IgD-negative memory B cell (primary cell): ENCODE data around the gene LPAR1. TPM values are rescaled to one million over a fixed set of nuclear protein-coding genes. Genes with fewer than 3 reads are reported as not detected.
"Not testable (repeated sequence)": the region's sequence is repeated elsewhere in the genome, so short reads cannot be mapped to it uniquely, and the experiment has no call there.

ENCODE experiments used
- H3K27ac Mint-ChIP-seq, 3 donors: one replicate each; pipeline ENCODE4 v1.8.0; 2020 to 2022; ENCODE audit warnings: mild to moderate bottlenecking in 3 of 3, mixed read lengths in 3 of 3, moderate library complexity in 1 of 3
- H3K27me3 Mint-ChIP-seq: one replicate; pipeline ENCODE4 v1.8.0; 2021; ENCODE audit warnings: mixed read lengths
- H3K36me3 Mint-ChIP-seq: one replicate; pipeline ENCODE4 v1.8.0; 2020; ENCODE audit warnings: mild to moderate bottlenecking, mixed read lengths
- H3K4me1 Mint-ChIP-seq, 3 donors: one replicate each; pipeline ENCODE4 v1.8.0; 2020 to 2022; ENCODE audit warnings: mixed read lengths in 3 of 3, mild to moderate bottlenecking in 1 of 3
- H3K4me3 Mint-ChIP-seq, 4 donors: one replicate each; pipeline ENCODE4 v1.8.0; 2020 to 2022; ENCODE audit warnings: mild to moderate bottlenecking in 4 of 4, mixed read lengths in 4 of 4, moderate library complexity in 3 of 4
- H3K9me3 Mint-ChIP-seq, 3 donors: one replicate each; pipeline ENCODE4 v1.8.0; 2020 to 2021; ENCODE audit warnings: mixed read lengths in 3 of 3, mild to moderate bottlenecking in 1 of 3
- polyA plus RNA-seq: library from polyadenylated mRNA; unstranded; fragments of 300-500 nt; fragmentation: Illumina TruSeq; gene quantifications from one replicate; pipeline ENCODE4 v1.2.3, GENCODE V29; 2021

The LPAR1 gene
- polyA plus RNA-seq, 1 donor from 2014 or later = not detected

GRCh38 chr9:110846215-110846614 is 192.1 kb downstream of the LPAR1 start:
- H3K27ac Mint-ChIP-seq = no peak overlapping the region

GRCh38 chr9:110844121-110844520 is 194.1 kb downstream of the LPAR1 start:
- Mint-ChIP-seq H3K36me3 (peaks cover 2% of the 10 kb centered on the region), H3K27me3 (no peaks in the 10 kb centered on the region), H3K4me3 (no peak overlapping the region), H3K4me1 (no peaks in the 10 kb centered on the region), H3K27ac (peak overlapping the region in 1 of 3 donors; percentile 9), H3K9me3 (peaks cover 2 to 5% (median 3%) of the 10 kb centered on the region in 3 donors)

More at GRCh38 chr9:110846215-110846614, 192.1 kb downstream of the LPAR1 start:
- H3K27me3 Mint-ChIP-seq = no peaks in the 10 kb centered on the region
- no peaks in the 10 kb centered on the region for H3K36me3 Mint-ChIP-seq
- peaks cover 0 to 1% (median 0%) of the 10 kb centered on the region in 3 donors for H3K9me3 Mint-ChIP-seq
- H3K4me1 Mint-ChIP-seq = no peaks in the 10 kb centered on the region
- H3K4me3 Mint-ChIP-seq = no peak overlapping the region

GRCh38 chr9:110842986-110843385 is 195.3 kb downstream of the LPAR1 start:
- Mint-ChIP-seq H3K27ac (no peak overlapping the region), H3K4me3 (no peak overlapping the region), H3K36me3 (peaks cover 2% of the 10 kb centered on the region), H3K4me1 (no peaks in the 10 kb centered on the region), H3K27me3 (no peaks in the 10 kb centered on the region), H3K9me3 (peaks cover 2 to 5% (median 3%) of the 10 kb centered on the region in 3 donors)

GRCh38 chr9:110842169-110842568 is 196.1 kb downstream of the LPAR1 start:
- peaks cover 2 to 5% (median 3%) of the 10 kb centered on the region in 3 donors for H3K9me3 Mint-ChIP-seq
- no peaks in the 10 kb centered on the region for H3K4me1 Mint-ChIP-seq
- H3K27ac Mint-ChIP-seq = no peak overlapping the region
- peaks cover 2% of the 10 kb centered on the region for H3K36me3 Mint-ChIP-seq
- H3K27me3 Mint-ChIP-seq = no peaks in the 10 kb centered on the region
- H3K4me3 Mint-ChIP-seq = no peak overlapping the region

- no peaks in the 10 kb centered on the region for H3K27me3 Mint-ChIP-seq
- no peak overlapping the region for H3K4me3 Mint-ChIP-seq
- H3K27ac Mint-ChIP-seq = no peak overlapping the region
- H3K36me3 Mint-ChIP-seq = peaks cover 4% of the 10 kb centered on the region
- no peaks in the 10 kb centered on the region for H3K4me1 Mint-ChIP-seq
- peaks cover 3 to 6% (median 5%) of the 10 kb centered on the region in 3 donors for H3K9me3 Mint-ChIP-seq
These were observed 200.8 kb downstream of the LPAR1 start for GRCh38 chr9:110837401-110838005.

- H3K27me3 Mint-ChIP-seq = no peaks in the 10 kb centered on the region
- H3K27ac Mint-ChIP-seq = no peak overlapping the region
- H3K4me3 Mint-ChIP-seq = no peak overlapping the region
- H3K36me3 Mint-ChIP-seq = peaks cover 4% of the 10 kb centered on the region
- H3K4me1 Mint-ChIP-seq = no peaks in the 10 kb centered on the region
- H3K9me3 Mint-ChIP-seq = peaks cover 0 to 7% (median 5%) of the 10 kb centered on the region in 3 donors
These were observed 202.4 kb downstream of the LPAR1 start for GRCh38 chr9:110835859-110836271.

GRCh38 chr9:110835404-110835803 is 202.9 kb downstream of the LPAR1 start:
- Mint-ChIP-seq H3K9me3 (peaks cover 0 to 6% (median 2%) of the 10 kb centered on the region in 3 donors), H3K4me3 (no peak overlapping the region), H3K4me1 (no peaks in the 10 kb centered on the region), H3K27ac (no peak overlapping the region), H3K36me3 (peaks cover 2% of the 10 kb centered on the region), H3K27me3 (no peaks in the 10 kb centered on the region)

- peaks cover 2% of the 10 kb centered on the region for H3K36me3 Mint-ChIP-seq
- H3K27me3 Mint-ChIP-seq = no peaks in the 10 kb centered on the region
- no peaks in the 10 kb centered on the region for H3K4me1 Mint-ChIP-seq
- no peak overlapping the region for H3K4me3 Mint-ChIP-seq
- peaks cover 0 to 6% (median 0%) of the 10 kb centered on the region in 3 donors for H3K9me3 Mint-ChIP-seq
- no peak overlapping the region for H3K27ac Mint-ChIP-seq
These were observed 205.3 kb downstream of the LPAR1 start for GRCh38 chr9:110832926-110833325.

- Mint-ChIP-seq H3K36me3 (no peaks in the 10 kb centered on the region), H3K27ac (no peak overlapping the region), H3K9me3 (peaks cover 0 to 5% (median 0%) of the 10 kb centered on the region in 3 donors), H3K4me1 (no peaks in the 10 kb centered on the region), H3K27me3 (no peaks in the 10 kb centered on the region), H3K4me3 (no peak overlapping the region)
These were observed 207.8 kb downstream of the LPAR1 start for GRCh38 chr9:110830495-110830894.

- Mint-ChIP-seq H3K27me3 (no peaks in the 10 kb centered on the region), H3K4me1 (no peaks in the 10 kb centered on the region), H3K4me3 (no peak overlapping the region), H3K27ac (no peak overlapping the region), H3K36me3 (peaks cover 2% of the 10 kb centered on the region), H3K9me3 (peaks cover 4 to 9% (median 5%) of the 10 kb centered on the region in 3 donors)
These were observed 210.0 kb downstream of the LPAR1 start for GRCh38 chr9:110828264-110828663.

GRCh38 chr9:110826400-110826799 is 211.9 kb downstream of the LPAR1 start:
- not testable (repeated sequence) for H3K27ac Mint-ChIP-seq, H3K4me3 Mint-ChIP-seq, H3K9me3 Mint-ChIP-seq, H3K4me1 Mint-ChIP-seq, H3K27me3 Mint-ChIP-seq, H3K36me3 Mint-ChIP-seq

GRCh38 chr9:110825950-110826349 is 212.3 kb downstream of the LPAR1 start:
- H3K4me1 Mint-ChIP-seq = no peaks in the 10 kb centered on the region
- no peak overlapping the region for H3K27ac Mint-ChIP-seq
- peaks cover 2% of the 10 kb centered on the region for H3K36me3 Mint-ChIP-seq
- no peak overlapping the region for H3K4me3 Mint-ChIP-seq
- peaks cover 4 to 9% (median 7%) of the 10 kb centered on the region in 3 donors for H3K9me3 Mint-ChIP-seq
- H3K27me3 Mint-ChIP-seq = peaks cover 1% of the 10 kb centered on the region

GRCh38 chr9:110825129-110825528 is 213.1 kb downstream of the LPAR1 start:
- H3K9me3 Mint-ChIP-seq, H3K36me3 Mint-ChIP-seq, H3K4me3 Mint-ChIP-seq, H3K4me1 Mint-ChIP-seq, H3K27ac Mint-ChIP-seq, H3K27me3 Mint-ChIP-seq: not testable (repeated sequence)
